ENCODE measurements around the gene SECISBP2. TPM values are rescaled to one million over a fixed set of nuclear protein-coding genes. Genes with fewer than 3 reads are reported as not detected.

The SECISBP2 gene
- total RNA-seq, 6 experiments from 2014 or later, result 13.8 to 20.3 (median 17.3) TPM

DNA sequence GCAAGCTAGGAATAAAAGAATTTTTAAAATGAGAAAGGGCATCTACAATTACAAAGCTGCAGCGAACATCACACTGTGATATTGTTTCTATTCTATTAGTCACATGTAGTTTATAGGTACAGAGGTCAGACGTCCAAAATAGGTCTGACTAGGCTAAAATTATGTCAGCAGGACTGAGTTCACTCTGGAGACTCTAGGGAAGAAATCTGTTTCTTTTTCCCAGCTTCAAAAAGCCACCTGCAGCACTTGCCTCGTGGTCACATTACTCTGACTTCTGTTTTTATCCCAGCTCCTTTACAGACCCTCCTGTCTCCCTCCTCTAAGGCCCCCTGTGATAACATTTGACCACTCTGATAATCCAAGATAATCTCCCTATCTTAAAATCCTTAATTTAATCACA lies 12.4 kb upstream of the SECISBP2 start:
- H3K36me3 Mint-ChIP-seq (ENCODE audit: low read depth), result no peaks in the 10 kb centered on the region
- TF ChIP-seq, protein P1, sequence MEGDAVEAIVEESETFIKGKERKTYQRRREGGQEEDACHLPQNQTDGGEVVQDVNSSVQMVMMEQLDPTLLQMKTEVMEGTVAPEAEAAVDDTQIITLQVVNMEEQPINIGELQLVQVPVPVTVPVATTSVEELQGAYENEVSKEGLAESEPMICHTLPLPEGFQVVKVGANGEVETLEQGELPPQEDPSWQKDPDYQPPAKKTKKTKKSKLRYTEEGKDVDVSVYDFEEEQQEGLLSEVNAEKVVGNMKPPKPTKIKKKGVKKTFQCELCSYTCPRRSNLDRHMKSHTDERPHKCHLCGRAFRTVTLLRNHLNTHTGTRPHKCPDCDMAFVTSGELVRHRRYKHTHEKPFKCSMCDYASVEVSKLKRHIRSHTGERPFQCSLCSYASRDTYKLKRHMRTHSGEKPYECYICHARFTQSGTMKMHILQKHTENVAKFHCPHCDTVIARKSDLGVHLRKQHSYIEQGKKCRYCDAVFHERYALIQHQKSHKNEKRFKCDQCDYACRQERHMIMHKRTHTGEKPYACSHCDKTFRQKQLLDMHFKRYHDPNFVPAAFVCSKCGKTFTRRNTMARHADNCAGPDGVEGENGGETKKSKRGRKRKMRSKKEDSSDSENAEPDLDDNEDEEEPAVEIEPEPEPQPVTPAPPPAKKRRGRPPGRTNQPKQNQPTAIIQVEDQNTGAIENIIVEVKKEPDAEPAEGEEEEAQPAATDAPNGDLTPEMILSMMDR (IDR thresholded peaks at IDR 0.05), result no peak
- DNase-seq, result no peak
- peaks cover 4% of the 10 kb centered on the region for H3K27me3 Mint-ChIP-seq (ENCODE audit: insufficient read depth)
- no peak overlapping the region for H3K27ac Mint-ChIP-seq
- H3K4me1 Mint-ChIP-seq (ENCODE audit: low read depth), result peaks cover 7% of the 10 kb centered on the region; the same call in 1 of the 2 replicates
- no peaks in the 10 kb centered on the region for H3K9me3 Mint-ChIP-seq
- H3K4me3 Mint-ChIP-seq, result no peak overlapping the region

DNA sequence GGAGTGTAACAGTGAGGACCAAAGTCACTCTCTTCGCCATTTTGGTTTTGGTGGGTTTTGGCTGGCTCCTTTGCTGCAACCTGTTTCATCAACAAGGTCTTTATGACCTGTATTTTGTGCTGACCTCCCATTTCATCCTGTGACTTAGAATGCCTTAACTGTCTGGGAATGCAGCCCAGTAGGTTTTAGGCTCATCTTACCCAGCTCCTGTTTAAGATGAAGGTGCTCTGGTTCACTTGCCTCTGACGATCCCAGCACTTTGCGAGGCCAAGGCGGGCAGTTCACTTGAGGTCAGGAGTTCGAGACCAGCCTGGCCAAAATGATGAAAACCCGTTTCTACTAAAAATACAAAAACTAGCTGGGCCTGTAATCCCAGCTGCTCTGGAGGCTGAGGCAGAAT lies 9.1 kb upstream of the SECISBP2 start:
- peaks cover 18% of the 10 kb centered on the region; the same call in 1 of the 2 replicates for H3K36me3 Mint-ChIP-seq (ENCODE audit: low read depth)
- peaks cover 6% of the 10 kb centered on the region for H3K27me3 Mint-ChIP-seq (ENCODE audit: insufficient read depth)
- TF ChIP-seq, protein P1 (IDR thresholded peaks at IDR 0.05), result no peak
- no peaks in the 10 kb centered on the region for H3K9me3 Mint-ChIP-seq
- peak overlapping the region; percentile 99 for H3K27ac Mint-ChIP-seq
- H3K4me1 Mint-ChIP-seq (ENCODE audit: low read depth), result peaks cover 25% of the 10 kb centered on the region
- H3K4me3 Mint-ChIP-seq, result peak overlapping the region; percentile 49; the same call in 1 of the 2 replicates
- no peak for DNase-seq

DNA sequence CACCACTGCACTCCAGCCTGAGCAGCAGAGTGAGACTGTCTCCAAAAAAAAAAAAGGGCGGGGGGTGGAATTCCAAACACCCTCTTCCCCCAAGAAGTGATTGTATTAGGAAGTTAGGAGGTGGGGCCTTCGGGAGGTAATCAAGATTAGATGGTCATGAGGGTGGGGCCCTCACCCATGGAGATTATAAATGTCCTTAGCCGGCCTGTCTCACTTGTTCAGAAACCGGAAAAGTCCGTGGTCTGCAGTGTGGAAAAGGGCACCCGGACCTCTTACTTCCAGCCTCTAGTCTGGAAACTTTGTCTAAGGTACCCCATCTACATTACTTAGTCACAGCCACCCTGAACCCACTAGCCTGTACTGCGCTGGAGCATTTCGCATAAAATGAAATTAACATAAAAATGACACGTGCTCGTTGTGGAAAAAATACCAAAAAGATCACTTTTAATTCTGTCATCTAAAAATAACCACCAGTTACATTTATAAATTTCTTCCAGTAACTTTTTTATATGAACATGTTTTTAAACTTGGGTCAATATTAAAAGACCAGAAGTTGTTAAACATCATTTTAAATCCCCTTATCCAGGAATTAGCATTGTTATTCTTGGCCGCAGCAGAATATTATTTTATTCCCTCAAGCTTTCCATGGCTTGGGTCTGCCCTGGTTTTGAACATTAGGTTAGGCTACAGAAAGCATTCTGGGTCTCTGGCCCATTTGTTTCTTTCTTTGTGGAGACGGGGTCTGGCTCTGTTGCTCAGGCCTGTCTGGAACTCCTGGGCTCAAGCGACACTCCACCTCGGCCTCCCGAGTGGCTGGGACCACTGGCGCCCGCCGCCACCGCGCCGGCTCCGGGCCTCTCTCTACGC lies 8.5 kb upstream of the SECISBP2 start:
- Mint-ChIP-seq H3K36me3 (ENCODE audit: low read depth) (peaks cover 18% of the 10 kb centered on the region; the same call in 1 of the 2 replicates), H3K4me1 (ENCODE audit: low read depth) (peaks cover 32% of the 10 kb centered on the region), H3K9me3 (no peaks in the 10 kb centered on the region), H3K4me3 (peak overlapping the region; percentile 90), H3K27ac (peak overlapping the region; percentile 99), H3K27me3 (ENCODE audit: insufficient read depth) (peaks cover 6% of the 10 kb centered on the region)
- DNase-seq, result no peak
- TF ChIP-seq, protein P1 (IDR thresholded peaks at IDR 0.05), result no peak

DNA sequence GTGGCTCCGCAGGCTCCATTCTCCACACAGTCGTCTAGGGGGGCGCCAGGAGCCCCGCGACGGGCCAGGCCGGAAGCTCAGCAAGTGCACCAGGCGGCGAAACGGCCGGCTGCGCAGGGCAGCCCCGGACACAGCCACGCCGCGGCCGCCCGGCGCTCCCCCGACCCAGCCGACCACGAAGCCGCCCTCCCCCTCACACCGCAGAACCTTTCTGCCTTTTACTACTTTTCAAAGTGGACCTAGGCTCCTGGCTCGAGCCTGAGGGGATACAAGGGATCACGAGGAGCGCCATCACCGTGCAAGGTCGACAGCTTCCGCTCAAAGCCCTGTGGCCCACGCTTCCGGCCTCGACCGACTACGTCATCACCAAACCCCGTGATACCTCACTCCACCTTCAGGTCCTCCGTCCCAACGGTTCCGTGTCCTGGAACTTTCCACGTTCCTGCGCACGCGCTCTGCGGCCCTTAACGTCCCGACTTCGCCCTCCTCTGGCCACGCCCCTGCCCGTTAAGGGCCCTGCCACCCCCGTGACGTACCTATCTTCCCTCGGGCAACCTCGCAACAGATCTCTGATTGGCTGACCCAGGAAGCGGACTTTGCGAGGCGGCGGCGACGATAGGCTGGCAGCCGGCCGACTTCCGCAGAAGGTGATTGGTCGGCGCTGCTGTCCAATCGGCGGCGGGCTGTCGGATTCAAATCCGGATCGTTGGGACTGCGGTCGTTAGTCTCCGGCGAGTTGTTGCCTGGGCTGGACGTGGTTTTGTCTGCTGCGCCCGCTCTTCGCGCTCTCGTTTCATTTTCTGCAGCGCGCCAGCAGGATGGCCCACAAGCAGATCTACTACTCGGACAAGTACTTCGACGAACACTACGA lies 7.6 kb upstream of the SECISBP2 start, which contains the start of gene CKS2:
Gene CKS2 (plus strand): TSS at position 721 of the 871 bp plus-strand sequence. CDS start 98 bp downstream, at position 819.
- peak within 1 kb of the TSS; percentile 99 for H3K27ac Mint-ChIP-seq
- TF ChIP-seq, protein P1 (IDR thresholded peaks at IDR 0.05), result peak; percentile 22; the same call in 1 of the 2 replicates
- peaks cover 36% of the 10 kb centered on the region for H3K4me1 Mint-ChIP-seq (ENCODE audit: low read depth)
- peak within 1 kb of the TSS; percentile 90 for H3K4me3 Mint-ChIP-seq
- peaks cover 6% of the 10 kb centered on the region for H3K27me3 Mint-ChIP-seq (ENCODE audit: insufficient read depth)
- no peaks in the 10 kb centered on the region for H3K9me3 Mint-ChIP-seq
- DNase-seq, result peak; percentile 100
- peaks cover 18% of the 10 kb centered on the region; the same call in 1 of the 2 replicates for H3K36me3 Mint-ChIP-seq (ENCODE audit: low read depth)

Data from HFFc6 (cell line).